Measurements from ENCODE around the gene SLC46A2.

DNA sequence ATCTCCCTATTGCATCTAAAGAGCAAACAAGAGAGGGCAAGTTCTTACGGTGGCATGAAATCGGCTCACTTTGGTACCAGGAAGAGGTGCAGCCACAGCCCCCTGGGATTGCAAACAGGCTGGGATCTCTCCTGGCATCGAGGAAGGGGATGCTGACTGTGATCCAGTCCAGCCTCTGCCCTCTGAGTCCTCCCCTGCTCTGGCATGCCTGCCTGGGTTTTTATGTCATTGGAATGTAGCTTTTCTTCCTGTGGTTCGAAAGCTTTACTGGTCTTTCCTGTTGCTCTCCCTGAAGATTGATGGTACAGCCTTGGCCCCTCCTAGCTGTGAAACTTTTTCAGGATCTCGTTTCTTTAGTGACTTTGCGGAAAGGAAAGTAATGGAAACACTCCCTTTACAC, 6.6 kb downstream of the SLC46A2 start:
- TF ChIP-seq, protein P1, sequence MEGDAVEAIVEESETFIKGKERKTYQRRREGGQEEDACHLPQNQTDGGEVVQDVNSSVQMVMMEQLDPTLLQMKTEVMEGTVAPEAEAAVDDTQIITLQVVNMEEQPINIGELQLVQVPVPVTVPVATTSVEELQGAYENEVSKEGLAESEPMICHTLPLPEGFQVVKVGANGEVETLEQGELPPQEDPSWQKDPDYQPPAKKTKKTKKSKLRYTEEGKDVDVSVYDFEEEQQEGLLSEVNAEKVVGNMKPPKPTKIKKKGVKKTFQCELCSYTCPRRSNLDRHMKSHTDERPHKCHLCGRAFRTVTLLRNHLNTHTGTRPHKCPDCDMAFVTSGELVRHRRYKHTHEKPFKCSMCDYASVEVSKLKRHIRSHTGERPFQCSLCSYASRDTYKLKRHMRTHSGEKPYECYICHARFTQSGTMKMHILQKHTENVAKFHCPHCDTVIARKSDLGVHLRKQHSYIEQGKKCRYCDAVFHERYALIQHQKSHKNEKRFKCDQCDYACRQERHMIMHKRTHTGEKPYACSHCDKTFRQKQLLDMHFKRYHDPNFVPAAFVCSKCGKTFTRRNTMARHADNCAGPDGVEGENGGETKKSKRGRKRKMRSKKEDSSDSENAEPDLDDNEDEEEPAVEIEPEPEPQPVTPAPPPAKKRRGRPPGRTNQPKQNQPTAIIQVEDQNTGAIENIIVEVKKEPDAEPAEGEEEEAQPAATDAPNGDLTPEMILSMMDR (IDR thresholded peaks at IDR 0.05) = no peak
- no peak for TF ChIP-seq POLR2A (IDR thresholded peaks at IDR 0.05)

Data from Peyer's patch (tissue), 4 donors.